Measurements from ENCODE around the gene KRTAP17-1.
"Not testable (repeated sequence)": the region's sequence is repeated elsewhere in the genome, so short reads cannot be mapped to it uniquely, and the experiment has no call there.

KRTAP17-1 gene, protein sequence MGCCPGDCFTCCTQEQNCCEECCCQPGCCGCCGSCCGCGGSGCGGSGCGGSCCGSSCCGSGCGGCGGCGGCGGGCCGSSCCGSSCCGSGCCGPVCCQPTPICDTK

DNA sequence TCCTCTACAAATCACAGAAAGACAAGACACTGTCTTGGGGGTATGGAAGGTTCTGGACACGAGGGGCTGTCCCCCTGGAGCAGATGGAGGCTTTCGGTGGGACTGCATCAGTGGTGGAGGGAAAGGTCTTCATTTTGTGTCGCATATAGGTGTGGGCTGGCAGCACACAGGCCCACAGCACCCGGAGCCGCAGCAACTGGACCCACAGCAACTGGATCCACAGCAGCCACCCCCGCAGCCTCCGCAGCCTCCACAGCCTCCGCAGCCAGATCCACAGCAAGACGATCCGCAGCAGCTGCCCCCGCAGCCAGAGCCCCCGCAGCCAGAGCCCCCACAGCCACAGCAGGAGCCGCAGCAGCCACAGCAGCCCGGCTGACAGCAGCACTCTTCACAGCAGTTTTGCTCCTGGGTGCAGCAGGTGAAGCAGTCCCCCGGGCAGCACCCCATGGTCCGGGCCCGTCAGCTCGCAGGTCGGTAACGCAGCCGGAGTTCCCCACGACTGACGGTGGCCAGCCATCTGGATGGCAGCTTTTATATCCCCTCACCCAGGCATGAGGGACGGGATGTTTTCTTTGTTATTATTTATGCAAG, at the start of gene KRTAP17-1:
Gene KRTAP17-1, minus strand, starts transcription at position 507 of the 591 bp plus-strand sequence. Its CDS starts 60 bp downstream, at position 447.
- no peak for DNase-seq

DNA sequence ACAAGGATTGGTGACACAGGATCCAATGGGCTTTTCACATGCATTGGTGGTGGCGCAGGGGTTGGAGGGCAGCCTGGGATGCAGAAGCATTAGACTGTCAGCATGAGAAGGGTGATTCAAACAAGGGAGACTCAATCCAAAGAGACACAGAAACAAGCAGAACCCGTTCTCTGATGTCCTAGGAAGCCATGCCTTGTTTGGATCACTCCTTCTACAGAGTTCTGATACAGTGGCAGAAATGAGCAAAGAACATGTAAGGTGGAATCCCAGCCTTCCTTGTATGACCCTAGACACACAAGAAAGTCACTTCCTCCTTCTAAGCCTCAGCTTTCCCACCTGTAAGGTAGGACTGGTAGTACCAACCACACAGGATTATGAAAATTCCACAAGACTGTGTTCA, 48.4 kb upstream of the KRTAP17-1 start:
- DNase-seq: no peak

DNA sequence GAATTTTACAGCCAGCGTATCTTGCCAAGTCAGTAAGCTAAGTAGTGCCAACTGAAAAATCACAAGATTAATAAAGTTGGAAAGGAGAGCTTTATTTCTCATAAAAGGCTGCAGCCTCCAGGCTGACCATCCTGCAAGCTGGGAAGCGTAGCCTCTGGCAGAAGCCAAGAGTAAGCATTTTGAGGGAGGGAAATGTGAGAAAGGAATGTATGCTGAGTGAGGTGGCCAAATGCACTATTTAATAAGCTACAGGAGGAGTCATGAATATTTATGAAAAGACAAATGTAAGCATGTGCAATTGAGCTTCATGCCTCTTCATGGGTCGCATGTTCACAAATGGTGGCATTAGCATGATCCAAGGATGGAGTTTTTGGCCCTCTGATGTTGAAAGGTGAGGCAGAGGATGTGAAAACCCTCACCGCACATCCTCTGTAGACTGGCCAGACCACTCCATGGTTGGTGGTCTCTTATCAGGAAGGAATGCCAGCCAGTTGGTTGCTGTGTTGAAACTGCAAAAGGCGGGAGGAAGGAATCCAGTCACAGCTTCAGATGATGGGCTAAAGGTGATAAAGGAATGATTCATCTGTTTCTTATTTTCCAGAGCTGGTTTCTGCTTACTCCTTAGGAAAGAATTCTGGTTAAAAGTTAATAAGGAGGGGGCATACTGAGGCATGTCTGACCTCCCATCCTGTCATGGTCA, 44.9 kb upstream of the KRTAP17-1 start:
- peak; percentile 89 for DNase-seq

DNA sequence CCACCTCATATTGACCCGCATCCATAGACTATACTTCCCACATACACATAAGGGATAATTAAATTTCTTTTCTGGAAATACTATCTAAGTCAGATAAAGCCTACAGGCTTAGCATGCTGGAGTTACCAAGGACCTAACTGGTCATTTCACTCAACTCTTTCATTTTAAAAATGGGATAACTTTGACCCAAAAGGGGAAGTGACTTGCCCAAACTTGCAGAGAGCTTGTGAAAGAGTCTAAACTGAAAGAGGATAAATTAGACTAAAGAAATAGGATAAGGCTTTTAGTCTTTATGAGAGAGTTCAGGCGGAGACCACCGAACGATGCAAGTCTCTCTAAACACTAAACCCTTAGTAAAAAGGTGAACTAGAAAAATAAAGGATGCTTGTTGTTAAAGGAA, 39.0 kb upstream of the KRTAP17-1 start:
- no peak for DNase-seq

DNA sequence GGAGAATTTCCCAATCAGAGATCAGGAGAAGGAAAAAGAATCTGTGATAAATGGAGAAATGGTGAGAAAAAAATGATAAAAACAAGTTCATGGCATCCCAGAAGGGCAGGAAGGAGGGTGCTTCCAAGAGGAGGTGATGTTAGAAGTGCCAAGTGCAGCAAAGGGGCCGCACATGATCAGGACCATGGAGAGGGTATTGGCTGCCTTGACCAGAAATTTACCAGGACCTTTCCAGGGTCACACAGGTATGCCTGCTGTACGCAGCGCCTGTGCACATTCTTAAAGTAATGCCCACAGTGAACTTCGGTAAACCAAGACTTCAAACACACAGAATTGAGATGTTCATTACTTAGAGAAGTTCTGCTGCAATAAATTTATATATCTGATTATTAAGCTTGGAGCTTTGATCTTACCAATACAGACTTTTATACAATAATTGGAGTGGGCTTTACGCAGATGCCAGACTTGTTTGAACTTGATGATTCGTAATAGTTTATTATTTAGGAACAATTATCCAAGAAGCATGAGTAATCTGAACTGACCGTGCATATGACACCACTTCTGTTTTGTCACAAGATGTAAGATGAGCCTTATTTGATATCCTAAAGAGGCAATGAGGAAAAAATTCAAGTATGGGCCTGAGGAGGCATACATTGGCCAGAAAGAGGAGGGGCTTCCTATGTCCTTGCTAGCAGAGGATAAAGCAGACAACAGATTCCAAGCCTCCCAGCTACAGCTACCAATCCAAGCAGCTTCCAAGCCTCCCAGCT, 37.3 kb upstream of the KRTAP17-1 start:
- no peak for DNase-seq

DNA sequence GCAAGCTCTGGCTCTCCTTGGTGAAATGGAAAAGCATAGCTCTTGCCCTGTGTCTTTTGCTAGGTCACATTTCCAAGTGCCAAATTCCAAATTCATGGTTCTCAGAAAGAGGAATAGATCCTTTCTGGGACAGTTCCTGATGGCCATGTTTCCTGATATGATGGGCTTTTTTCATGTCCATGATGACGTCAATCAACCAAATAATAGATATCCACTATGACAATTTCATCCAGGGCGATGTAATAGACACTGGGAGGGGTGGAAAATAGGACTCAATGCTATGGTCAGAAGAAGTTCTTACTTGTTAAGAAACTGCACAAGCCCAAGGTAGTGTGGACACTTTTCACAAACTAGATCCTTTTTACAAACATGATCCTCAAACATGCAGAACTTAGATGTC, 35.7 kb upstream of the KRTAP17-1 start:
- DNase-seq: no peak

DNA sequence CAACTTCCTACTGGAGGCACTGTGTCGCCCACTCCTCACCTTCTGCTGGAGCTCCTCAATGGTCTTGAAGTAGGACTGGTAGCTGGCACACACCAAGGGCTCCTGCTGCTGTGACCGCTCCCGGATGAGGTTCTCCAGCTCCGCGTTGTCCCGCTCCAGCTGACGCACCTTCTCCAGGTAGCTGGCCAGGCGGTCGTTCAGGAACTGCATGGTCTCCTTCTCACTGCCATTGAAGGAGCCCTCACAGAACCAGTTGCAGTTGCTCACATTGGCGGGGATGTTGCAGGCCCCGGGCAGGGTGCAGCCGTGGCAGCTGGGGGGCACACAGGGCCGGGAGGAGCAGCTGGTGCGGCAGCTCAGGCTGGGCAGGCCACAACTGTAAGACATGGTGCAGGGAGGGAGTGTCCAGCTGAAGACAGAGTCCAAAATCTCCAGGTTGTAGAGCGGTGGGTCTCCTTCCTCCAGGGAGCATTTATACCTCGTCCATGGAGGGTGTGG, 34.9 kb upstream of the KRTAP17-1 start, which contains the start of gene KRT33A:
Gene KRT33A, minus strand, starts transcription at position 448 of the 498 bp plus-strand sequence. Its CDS starts 61 bp downstream, at position 387.
- not testable (repeated sequence) for DNase-seq

DNA sequence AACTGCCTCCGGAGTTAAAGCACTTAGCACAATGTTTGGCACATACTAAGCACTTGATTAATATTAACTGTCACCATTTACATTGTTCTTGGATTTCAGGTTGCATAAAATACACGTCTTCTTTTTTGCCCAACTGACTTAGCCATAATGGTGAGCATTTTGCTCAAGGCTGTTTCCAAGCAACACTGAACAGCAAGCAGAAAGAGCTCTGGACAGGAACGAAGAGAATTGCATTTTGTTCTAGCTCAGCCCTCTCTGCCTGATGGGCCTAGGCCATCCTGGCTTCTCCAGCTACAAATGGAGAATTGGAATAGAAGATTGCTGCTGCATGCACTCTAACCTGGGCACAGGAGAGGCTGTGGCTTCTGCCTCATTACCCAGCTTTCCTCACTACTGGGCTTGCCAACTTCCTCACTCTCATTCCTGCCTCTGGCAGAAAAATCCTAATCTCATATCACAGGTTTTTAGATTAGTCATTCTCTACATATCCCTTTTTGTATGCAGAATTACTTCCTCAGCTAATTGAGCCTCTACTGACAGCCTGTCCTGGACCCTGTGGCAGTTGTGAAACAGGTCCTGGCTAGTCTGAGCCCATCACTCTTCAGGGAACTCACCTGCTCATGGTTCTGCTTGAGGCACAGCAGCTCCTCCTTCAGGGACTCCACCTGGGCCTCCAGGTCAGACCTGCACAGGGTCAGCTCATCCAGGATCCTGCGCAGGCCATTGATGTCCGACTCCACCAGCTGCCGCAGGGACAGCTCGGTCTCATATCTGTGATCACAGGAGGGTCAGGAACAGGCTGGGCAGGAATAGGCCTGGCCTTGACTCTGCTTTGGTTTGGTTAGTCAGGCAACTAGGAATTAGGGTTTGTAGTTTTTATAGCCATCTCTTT, 32.6 kb upstream of the KRTAP17-1 start:
- no peak for DNase-seq

DNA sequence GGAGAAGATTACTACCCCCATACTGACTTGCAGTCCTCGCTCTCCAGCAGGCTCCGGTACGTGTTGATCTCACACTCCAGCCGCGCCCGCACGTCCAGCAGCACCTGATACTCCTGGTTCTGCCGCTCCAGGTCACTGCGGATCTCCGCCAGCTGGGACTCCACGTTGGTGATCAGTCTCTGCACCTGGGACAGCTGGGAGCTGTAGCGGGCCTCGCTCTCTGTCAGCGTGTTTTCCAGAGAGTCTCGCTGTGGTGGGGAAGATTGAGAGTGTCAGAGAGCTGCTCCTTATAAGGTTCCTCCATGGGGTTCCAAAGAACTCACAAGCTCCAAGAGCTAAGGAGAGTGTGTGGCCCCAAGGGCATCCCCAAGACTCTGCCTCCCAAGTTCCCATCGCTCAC, 30.9 kb upstream of the KRTAP17-1 start:
- DNase-seq: not testable (repeated sequence)

DNA sequence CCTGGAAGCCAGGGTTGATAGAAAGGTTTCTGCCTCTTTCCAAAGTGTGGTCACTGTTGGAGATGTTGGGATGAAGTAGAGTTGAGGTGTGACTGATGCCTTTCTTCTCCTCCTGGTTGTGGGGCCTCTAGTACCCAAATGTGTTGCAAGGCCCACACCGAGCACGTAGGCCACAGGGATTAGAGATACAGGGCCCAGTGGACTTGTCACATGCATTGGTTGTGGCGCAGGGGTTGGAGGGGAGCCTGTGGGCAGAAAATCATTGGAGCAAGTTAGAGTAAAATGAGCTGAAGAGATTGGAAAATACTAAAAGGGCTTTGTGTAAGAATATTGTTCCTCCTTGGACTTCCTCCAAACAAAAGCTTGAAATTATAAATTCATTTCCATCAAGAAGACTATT, 30.5 kb upstream of the KRTAP17-1 start:
- no peak for DNase-seq

DNA sequence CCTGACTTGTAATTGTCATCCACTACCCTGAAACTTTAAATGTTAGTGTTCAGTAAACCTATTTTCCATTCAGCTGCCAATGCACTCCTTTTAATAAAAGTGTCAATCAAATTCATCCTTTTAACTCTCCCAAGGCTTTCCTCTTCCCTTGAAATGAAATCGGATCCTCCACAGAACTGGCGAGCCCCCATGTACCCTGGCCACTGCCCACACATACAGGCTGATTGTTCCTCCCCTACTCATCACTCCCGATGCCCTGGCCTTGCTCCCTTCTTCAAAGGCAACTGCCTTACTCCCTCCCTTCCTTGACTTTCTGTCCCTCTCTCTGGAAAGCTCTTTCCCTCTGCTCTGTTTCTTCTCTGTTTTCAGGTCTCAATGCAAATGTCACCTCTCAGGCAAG, 27.5 kb upstream of the KRTAP17-1 start:
- DNase-seq: no peak

DNA sequence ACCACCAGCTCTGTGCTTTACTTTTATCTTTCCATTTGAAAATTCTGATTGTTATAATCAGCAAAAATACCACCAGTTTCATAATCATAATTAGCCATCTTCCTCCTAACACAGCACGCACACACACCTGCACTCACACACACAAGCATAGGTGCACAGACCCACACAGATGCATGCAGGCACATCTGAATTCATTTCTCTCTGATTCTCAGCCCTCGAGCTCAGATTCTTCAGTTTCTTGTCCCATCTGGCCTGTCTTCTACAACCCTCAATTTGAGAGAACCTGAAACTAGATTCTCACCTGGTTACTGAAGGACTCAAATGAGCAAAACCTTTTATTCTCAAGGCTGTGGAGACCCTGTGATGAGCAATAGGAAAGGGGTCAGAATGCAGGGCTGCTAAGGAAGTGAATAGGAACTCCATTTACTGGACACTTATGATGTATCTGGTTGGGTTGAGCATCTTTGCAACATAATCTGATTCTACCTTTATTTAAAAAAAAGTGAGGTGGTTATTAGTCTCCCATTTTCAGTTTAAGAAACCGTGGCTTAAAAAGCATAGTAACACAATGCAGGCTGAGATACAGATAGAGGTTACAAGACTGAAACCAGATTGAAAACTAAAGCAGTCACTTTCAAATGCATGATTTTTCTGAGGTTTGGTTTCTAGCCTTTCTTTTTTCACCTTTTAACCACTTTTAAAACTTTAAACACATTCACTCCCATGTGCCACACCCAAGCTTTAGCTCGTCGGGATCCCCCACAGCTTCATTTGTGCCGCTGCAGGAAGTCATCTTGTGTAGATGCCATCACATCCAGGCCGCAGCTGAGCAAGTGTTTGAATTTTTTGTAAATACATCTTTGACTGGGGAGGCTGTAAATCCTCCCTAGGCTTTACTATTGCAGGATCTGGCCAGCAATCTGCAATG, 25.7 kb upstream of the KRTAP17-1 start:
- no peak for DNase-seq

DNA sequence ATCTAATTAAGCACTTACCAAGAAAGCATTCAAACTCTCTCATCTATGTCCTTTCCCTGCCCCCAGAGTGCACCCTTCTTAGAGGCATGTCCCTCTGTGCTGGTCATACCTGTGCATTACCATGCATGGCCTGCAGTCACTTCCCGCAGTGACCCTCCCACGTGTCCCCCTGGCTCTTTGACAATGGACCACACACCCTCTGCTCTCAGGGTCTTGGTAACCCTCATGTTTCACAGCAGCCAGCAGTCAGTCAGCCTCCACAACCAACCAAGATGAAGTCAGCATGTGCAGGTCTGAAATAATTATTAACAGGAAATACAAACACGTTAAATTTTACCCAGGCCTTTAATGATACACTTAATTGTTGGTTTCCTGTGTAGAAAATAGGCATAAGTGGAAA, 25.0 kb upstream of the KRTAP17-1 start:
- DNase-seq: no peak

DNA sequence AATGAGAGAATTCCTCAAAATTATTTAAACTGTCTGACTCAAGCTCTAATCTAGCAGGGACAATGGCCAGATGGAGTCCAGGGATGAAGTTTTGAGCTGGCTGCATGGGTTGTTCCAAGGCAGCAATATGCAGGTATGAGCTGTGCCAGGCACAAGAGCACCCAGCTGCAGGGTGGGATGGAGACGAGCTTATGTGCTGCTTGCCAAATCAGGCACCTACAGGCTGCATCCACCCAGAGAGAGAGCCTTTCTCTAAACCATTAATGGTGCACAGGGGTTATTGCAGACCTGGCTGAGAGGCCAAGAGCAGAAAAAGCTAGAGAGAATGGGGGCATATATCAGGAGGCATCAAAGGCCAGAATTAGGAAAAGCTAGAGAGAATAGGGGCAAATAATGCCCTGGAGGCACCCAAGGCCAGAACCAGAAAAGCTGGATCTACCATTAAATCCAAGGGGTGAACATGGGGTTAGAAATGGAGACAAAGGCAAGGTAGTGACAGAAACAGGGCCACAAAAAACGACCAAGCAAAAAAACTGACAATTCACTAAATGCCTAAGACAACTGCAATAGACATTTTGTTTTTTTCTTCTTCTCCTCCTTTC, 24.2 kb upstream of the KRTAP17-1 start:
- no peak for DNase-seq

DNA sequence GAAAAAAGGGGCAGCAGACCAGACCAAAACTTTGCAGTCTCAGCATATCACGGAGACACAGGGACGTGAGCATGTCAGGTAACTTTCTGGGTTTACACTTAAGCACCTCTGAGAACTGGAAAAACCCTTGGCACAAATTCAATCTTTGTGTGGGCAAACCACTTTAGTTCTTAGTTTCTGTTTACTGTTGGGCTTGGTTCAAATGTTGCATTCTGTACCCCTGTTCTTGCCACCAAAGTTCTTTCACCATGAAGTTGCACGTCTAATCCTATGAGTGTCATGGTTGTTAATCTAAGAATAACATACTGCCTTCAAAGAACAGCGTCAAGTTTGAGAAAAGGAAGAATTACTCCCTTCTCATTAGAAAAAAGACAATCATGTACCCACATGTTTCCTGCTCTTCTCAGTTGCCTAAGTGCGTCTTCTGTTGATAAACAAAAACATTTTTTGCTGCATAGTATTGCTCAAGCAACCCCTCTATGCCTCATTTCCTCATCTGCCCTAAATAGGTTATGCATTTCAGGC, 23.5 kb upstream of the KRTAP17-1 start:
- DNase-seq: no peak

DNA sequence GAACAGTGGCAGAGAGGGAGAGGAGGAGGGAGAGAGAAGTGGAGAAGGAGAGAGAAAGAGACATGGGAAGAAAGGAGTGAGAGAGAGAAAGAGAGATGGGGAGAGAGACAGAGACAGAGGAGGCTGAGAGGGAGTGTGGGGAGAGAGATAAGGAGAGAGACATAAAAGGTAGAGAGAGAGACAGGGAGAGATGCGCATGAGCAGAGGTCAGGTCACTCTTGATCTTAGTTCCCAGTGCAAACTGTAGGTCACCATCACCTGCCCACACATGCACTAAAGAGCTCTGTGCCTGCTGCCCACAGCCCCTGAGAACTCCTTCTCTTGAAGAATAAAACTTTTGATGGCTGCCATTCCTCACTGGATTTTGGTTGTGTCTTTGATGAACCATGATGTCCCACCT, 20.2 kb upstream of the KRTAP17-1 start:
- no peak for DNase-seq

DNA sequence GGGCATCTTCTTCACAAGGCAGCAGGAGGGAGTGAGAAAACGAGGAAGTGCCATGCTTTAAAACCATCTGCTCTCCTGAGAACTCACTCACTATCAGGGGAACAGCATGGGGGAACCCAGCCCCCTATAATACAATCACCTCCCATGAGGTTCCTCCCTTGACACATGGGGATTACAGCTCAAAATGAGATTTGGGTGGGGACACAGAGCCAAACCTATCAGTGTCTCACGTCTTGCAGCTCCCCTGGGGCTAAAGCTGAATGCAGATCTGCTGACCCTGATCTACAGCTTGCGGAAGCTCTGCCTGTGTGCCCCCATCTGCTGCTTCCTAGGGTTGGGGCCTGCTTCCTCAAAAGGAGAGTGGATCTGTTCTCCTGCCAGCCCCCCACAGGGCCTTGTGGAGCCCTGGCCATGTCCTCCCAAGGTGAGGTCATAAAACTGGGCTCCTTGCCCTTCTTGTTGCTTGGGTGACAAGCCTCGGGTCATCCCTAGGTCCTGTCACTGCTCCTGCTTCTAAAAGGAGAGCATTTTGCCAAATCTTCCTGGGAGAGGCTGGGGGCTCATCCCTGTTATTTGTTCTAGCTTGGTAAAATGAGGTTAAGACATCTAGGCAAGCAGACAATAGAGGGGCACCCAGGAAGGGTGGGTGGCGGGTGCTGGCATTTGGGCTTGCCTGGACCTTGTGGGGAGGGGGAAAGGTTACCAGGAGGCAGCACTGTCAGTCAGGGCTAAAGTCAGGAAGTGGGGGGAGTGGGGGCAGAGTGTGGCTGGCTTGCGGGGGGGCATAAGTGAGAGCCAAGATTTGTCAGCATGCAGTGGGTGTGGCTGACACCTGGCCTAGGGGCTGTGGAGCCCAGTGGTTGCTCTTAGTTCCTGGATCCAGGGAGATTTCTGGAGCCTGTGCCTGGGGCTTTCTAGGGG, 19.1 kb upstream of the KRTAP17-1 start:
- no peak for DNase-seq

DNA sequence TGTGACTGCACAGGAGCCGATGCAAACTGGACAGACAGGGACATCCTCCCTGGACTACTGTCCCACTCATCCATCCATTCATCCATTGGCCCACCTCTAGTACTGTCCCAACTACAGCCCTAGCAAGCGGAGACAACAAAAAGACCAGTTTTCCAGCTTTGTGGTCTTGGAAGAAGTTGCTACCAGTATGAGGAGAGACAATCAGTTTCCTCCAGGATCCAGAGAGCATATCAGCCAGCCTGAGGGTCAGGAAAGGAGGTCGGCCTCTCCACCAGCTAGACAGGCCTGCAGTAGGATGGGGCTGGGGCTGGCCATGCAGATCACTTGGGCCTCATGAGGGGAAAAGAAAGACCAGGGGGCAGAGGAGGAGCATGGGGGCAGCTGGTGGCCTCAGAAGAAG, 18.3 kb upstream of the KRTAP17-1 start:
- no peak for DNase-seq

DNA sequence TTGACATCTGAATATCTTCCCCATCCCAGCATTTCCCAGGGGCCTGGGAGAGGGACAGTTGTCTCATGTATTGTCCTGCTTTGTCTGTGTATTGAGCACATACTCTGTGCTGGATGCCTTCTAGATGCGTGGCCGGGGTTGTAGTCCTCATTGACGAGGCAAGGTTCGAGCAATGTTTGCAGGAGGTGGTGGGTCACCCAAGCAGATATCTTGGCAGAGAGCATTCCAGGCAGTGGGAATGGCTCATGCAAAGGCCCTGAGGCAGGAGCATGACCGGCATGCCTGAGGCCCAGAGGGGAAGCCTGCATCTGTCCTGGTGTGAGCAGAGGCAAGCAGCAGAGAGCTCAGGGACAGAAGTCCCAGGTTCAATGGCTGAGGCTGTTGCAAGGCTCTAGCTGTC, 17.6 kb upstream of the KRTAP17-1 start:
- DNase-seq: no peak
